Measurements from ENCODE around the gene CCDC196. TPM values are rescaled to one million over a fixed set of nuclear protein-coding genes. Genes with fewer than 3 reads are reported as not detected.

The CCDC196 gene
- total RNA-seq, result not detected in 2 replicates

GRCh38 chr14:66485910-66486421 lies at the start of gene CCDC196:
TSS of gene CCDC196 (plus strand) at chr14:66486371. CDS start at chr14:66486503, 132 bp downstream.

GRCh38 chr14:66507722-66508546 lies 21.8 kb downstream of the CCDC196 start, which contains the start of gene GPHN:
TSS of gene GPHN (plus strand) at chr14:66508147.

Other genes with a start within 250 kb of the CCDC196 start
- gene GPHN, start 21.8 kb downstream of the CCDC196 start, total RNA-seq, result 6.5 and 8.1 TPM in 2 replicates

Measured in smooth muscle cell of bladder (primary cell).